ENCODE measurements around the gene TBL1X. TPM values are rescaled to one million over a fixed set of nuclear protein-coding genes. Genes with fewer than 3 reads are reported as not detected.

TBL1X gene
- polyA plus RNA-seq, 3 donors = 12.5 to 19.5 (median 13.8) TPM

DNA sequence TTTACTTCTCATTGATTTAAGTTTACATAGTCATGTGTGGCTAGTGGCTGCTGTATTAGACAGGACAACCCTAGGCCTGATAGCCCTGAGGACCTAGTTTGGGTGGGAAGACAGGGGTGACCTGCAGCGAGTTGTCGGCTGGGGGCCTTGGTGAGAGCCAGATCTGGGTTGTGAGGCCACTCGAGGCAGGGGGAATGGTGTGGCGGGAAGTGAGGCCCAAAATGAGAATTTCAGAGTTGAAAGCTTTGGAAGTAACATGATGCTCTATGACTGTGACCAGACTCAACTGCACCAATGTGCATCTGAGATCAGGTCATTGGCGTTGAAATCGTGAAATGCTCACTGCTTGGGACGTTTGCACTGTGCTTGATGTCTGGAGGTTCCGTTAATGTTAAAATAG lies 72.9 kb downstream of the TBL1X start:
- H3K4me1 ChIP-seq (ENCODE audit: control insufficient read depth in 1 of 2, insufficient read depth in 2 of 2, low read length in 2 of 2) = peaks cover 24 to 26% of the 10 kb centered on the region in 2 donors
- no peak overlapping the region for H3K4me2 ChIP-seq (replicated peaks; ENCODE audit: extremely low read depth, low read length, poor library complexity, severe bottlenecking)
- Mint-ChIP-seq H3K27ac (peak overlapping the region in 1 of 7 donors; percentile 66), H3K4me3 (no peak overlapping the region), H3K27me3 (ENCODE audit: low read depth in 3 of 3) (peaks cover 0 to 17% (median 2%) of the 10 kb centered on the region in 3 donors), H3K4me1 (peaks cover 40% of the 10 kb centered on the region), H3K36me3 (peaks cover 28 to 30% of the 10 kb centered on the region in 2 donors), H3K9me3 (peaks cover 0 to 1% (median 0%) of the 10 kb centered on the region in 7 donors)
- no peak overlapping the region for H2AFZ ChIP-seq (ENCODE audit: insufficient read depth, low read depth, low read length, poor library complexity, severe bottlenecking)
- no peak for DNase-seq
- H3K27me3 ChIP-seq (ENCODE audit: control insufficient read depth in 2 of 2, insufficient read depth in 2 of 2, low read length in 2 of 2) = peaks cover 0 to 6% of the 10 kb centered on the region in 2 donors
- no peak overlapping the region for H3K27ac ChIP-seq (ENCODE audit: low read depth in 1 of 2, low read length in 2 of 2)
- H3K9me3 ChIP-seq (replicated peaks in 1 of 2; ENCODE audit: control insufficient read depth in 1 of 2, insufficient read depth in 1 of 2, low read length in 2 of 2) = no peaks in the 10 kb centered on the region
- H3K79me2 ChIP-seq (ENCODE audit: insufficient read depth, low read length) = peaks cover 17% of the 10 kb centered on the region
- TF ChIP-seq, protein P1, sequence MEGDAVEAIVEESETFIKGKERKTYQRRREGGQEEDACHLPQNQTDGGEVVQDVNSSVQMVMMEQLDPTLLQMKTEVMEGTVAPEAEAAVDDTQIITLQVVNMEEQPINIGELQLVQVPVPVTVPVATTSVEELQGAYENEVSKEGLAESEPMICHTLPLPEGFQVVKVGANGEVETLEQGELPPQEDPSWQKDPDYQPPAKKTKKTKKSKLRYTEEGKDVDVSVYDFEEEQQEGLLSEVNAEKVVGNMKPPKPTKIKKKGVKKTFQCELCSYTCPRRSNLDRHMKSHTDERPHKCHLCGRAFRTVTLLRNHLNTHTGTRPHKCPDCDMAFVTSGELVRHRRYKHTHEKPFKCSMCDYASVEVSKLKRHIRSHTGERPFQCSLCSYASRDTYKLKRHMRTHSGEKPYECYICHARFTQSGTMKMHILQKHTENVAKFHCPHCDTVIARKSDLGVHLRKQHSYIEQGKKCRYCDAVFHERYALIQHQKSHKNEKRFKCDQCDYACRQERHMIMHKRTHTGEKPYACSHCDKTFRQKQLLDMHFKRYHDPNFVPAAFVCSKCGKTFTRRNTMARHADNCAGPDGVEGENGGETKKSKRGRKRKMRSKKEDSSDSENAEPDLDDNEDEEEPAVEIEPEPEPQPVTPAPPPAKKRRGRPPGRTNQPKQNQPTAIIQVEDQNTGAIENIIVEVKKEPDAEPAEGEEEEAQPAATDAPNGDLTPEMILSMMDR (IDR thresholded peaks at IDR 0.05) = no peak
- H3K4me3 ChIP-seq (replicated peaks in 1 of 3; ENCODE audit: low read depth in 2 of 3, low read length in 3 of 3) = no peak overlapping the region
- peaks cover 100% of the 10 kb centered on the region for H4K20me1 ChIP-seq (ENCODE audit: insufficient read depth, low read length)
- H3K9ac ChIP-seq (ENCODE audit: insufficient read depth, low read length, poor library complexity, severe bottlenecking) = no peak overlapping the region
- intact Hi-C loops (cut with micrococcal nuclease) = no loop called here
- H3K36me3 ChIP-seq (replicated peaks in 1 of 2; ENCODE audit: control insufficient read depth in 1 of 2, insufficient read depth in 2 of 2, low read length in 2 of 2) = peaks cover 0 to 6% of the 10 kb centered on the region in 2 donors
- WGBS (ENCODE audit: insufficient coverage) = 96% methylated on average over 5 of the region's 8 CpGs

DNA sequence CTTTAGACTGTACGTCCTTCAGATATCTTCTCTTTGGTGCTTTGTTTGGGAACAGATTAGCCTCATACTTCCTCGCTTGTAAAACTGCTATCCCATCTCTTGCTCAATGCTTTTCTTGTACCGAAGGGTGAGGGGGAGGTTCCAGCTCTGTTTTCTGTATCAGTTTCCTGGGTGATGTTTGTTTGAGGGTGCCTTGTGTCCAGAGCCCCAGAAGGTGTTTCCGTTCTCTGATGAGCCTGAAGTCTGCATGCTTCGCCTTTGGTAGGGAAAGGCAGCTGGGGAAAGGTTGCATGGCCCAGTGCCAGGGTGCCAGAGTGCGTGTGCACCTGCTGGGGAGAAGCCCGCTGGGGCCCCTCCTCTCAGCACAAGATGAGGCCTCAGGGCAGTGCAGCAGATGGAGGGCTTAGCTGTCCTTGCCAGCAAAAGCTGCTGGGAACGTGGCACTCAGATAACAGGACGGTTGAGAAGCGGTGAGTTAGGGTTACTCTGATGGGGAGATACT lies 73.7 kb downstream of the TBL1X start:
- peaks cover 32% of the 10 kb centered on the region for H3K4me1 Mint-ChIP-seq
- no peak for DNase-seq
- peaks cover 0 to 1% (median 0%) of the 10 kb centered on the region in 7 donors for H3K9me3 Mint-ChIP-seq
- Histone ChIP-seq H4K20me1 (ENCODE audit: insufficient read depth, low read length) (peaks cover 100% of the 10 kb centered on the region), H3K9ac (ENCODE audit: insufficient read depth, low read length, poor library complexity, severe bottlenecking) (no peak overlapping the region), H3K36me3 (replicated peaks in 1 of 2; ENCODE audit: control insufficient read depth in 1 of 2, insufficient read depth in 2 of 2, low read length in 2 of 2) (peaks cover 0 to 6% of the 10 kb centered on the region in 2 donors), H3K27me3 (ENCODE audit: control insufficient read depth in 2 of 2, insufficient read depth in 2 of 2, low read length in 2 of 2) (peaks cover 0 to 4% of the 10 kb centered on the region in 2 donors), H3K4me1 (ENCODE audit: control insufficient read depth in 1 of 2, insufficient read depth in 2 of 2, low read length in 2 of 2) (peaks cover 16 to 21% of the 10 kb centered on the region in 2 donors), H3K79me2 (ENCODE audit: insufficient read depth, low read length) (peaks cover 17% of the 10 kb centered on the region), H3K9me3 (replicated peaks in 1 of 2; ENCODE audit: control insufficient read depth in 1 of 2, insufficient read depth in 1 of 2, low read length in 2 of 2) (no peaks in the 10 kb centered on the region), H3K4me2 (replicated peaks; ENCODE audit: extremely low read depth, low read length, poor library complexity, severe bottlenecking) (no peak overlapping the region), H2AFZ (ENCODE audit: insufficient read depth, low read depth, low read length, poor library complexity, severe bottlenecking) (no peak overlapping the region), H3K4me3 (replicated peaks in 1 of 3; ENCODE audit: low read depth in 2 of 3, low read length in 3 of 3) (no peak overlapping the region), H3K27ac (ENCODE audit: low read depth in 1 of 2, low read length in 2 of 2) (no peak overlapping the region)
- WGBS (ENCODE audit: insufficient coverage) = 84% methylated on average over 3 of the region's 10 CpGs
- H3K27me3 Mint-ChIP-seq (ENCODE audit: low read depth in 3 of 3) = peaks cover 0 to 15% (median 2%) of the 10 kb centered on the region in 3 donors
- intact Hi-C loops (cut with micrococcal nuclease) = no loop called here
- H3K4me3 Mint-ChIP-seq = no peak overlapping the region
- TF ChIP-seq, protein P1 (IDR thresholded peaks at IDR 0.05) = no peak
- peak overlapping the region in 1 of 7 donors; percentile 36 for H3K27ac Mint-ChIP-seq
- peaks cover 31 to 33% of the 10 kb centered on the region in 2 donors for H3K36me3 Mint-ChIP-seq
